OCI-LY1 (cell line): ENCODE data around the gene SPRTN.

Experiments used
- H2AFZ ChIP-seq: fragments of 200-600 bp; sonication (generic), shearing (Covaris generic); 2 replicates; pipeline ENCODE4 v1.6.0; 2014; ENCODE audit warnings: antibody characterized with exemption, mild to moderate bottlenecking, low read length
- H3F3A ChIP-seq: fragments of 200-600 bp; sonication (generic), shearing (Covaris generic); 2 replicates; pipeline ENCODE4 v1.6.0; 2014; ENCODE audit warnings: mild to moderate bottlenecking, antibody characterized with exemption, low read length, moderate library complexity; ENCODE audit not compliant: insufficient read depth
- H3K27ac ChIP-seq: fragments of 200-600 bp; sonication (generic); 2 replicates; pipeline ENCODE4 v1.5.1; 2014; ENCODE audit warnings: low read length, mixed run types, mild to moderate bottlenecking, low read depth; ENCODE audit not compliant: poor library complexity, severe bottlenecking
- H3K27me3 ChIP-seq: fragments of 200-600 bp; sonication (generic); 2 replicates; pipeline ENCODE4 v1.6.0; 2014; ENCODE audit warnings: antibody characterized with exemption, mild to moderate bottlenecking, low read length, moderate library complexity; ENCODE audit not compliant: insufficient read depth
- H3K36me3 ChIP-seq: fragments of 200-600 bp; sonication (generic); 2 replicates; pipeline ENCODE4 v1.6.1; 2014; ENCODE audit warnings: mild to moderate bottlenecking, antibody characterized with exemption, low read length, moderate library complexity, mixed read lengths; ENCODE audit not compliant: insufficient read depth
- H3K4me1 ChIP-seq: fragments of 200-600 bp; sonication (generic); 2 replicates; pipeline ENCODE4 v1.5.1; 2014; ENCODE audit warnings: mild to moderate bottlenecking, low read length, moderate library complexity; ENCODE audit not compliant: insufficient read depth, severe bottlenecking
- H3K4me2 ChIP-seq: fragments of 200-600 bp; sonication (generic), shearing (Covaris generic); 2 replicates; pipeline ENCODE4 v1.6.1; 2014; ENCODE audit warnings: low read length
- H3K4me3 ChIP-seq: fragments of 200-600 bp; sonication (generic); 2 replicates; pipeline ENCODE4 v1.5.1; 2014; ENCODE audit warnings: low read length, low read depth, mild to moderate bottlenecking, mixed read lengths; ENCODE audit not compliant: poor library complexity, severe bottlenecking
- H3K79me2 ChIP-seq: fragments of 200-600 bp; shearing (Covaris generic); 2 replicates; pipeline ENCODE4 v1.6.1; 2016; ENCODE audit warnings: mixed run types, low read length, mixed read lengths; ENCODE audit not compliant: insufficient read depth
- H3K9ac ChIP-seq: fragments of 200-600 bp; sonication (generic), shearing (Covaris generic); 2 replicates; pipeline ENCODE4 v1.6.1; 2014; ENCODE audit warnings: mild to moderate bottlenecking, low read length, mixed read lengths
- H3K9me2 ChIP-seq: fragments of 200-600 bp; sonication (generic), shearing (Covaris generic); 2 replicates; pipeline ENCODE4 v1.6.1; 2014; ENCODE audit warnings: low read depth, mild to moderate bottlenecking, low read length, mixed read lengths
- H3K9me3 ChIP-seq: fragments of 200-600 bp; shearing (Covaris generic); 2 replicates; pipeline ENCODE4 v1.6.1; 2014; ENCODE audit warnings: low read length, mixed read lengths
- H4K20me1 ChIP-seq: fragments of 200-600 bp; sonication (generic), shearing (Covaris generic); 2 replicates; pipeline ENCODE4 v1.6.0; 2016; ENCODE audit warnings: mild to moderate bottlenecking, low read length; ENCODE audit not compliant: insufficient read depth
- EZH2 ChIP-seq: fragments of 200-600 bp; sonication (generic), shearing (Covaris generic); IDR thresholded peaks from 2 replicates; pipeline ENCODE4 v1.8.0; 2017; ENCODE audit warnings: borderline replicate concordance, mixed run types, mild to moderate bottlenecking, antibody characterized with exemption, low read length, moderate library complexity, mixed read lengths
- TF ChIP-seq, protein P1 (sequence below): fragments of 200-600 bp; sonication (generic), shearing (Covaris generic); IDR thresholded peaks from 2 replicates; pipeline ENCODE4 v1.5.1; 2017; ENCODE audit warnings: mild to moderate bottlenecking, antibody characterized with exemption, low read length, moderate library complexity, mixed read lengths

SPRTN gene

GRCh38 chr1:231313661-231314060, 24.4 kb upstream of the SPRTN start:
- Histone ChIP-seq H3K36me3 (no peaks in the 10 kb centered on the region; the same call in 1 of the 2 replicates), H3F3A (no peaks in the 10 kb centered on the region), H3K9me2 (no peaks in the 10 kb centered on the region), H3K4me1 (no peaks in the 10 kb centered on the region), H3K9ac (no peak overlapping the region), H2AFZ (no peak overlapping the region), H3K27me3 (no peaks in the 10 kb centered on the region), H3K4me2 (no peak overlapping the region), H3K79me2 (no peaks in the 10 kb centered on the region), H3K27ac (no peak overlapping the region), H4K20me1 (no peaks in the 10 kb centered on the region), H3K4me3 (no peak overlapping the region), H3K9me3 (no peaks in the 10 kb centered on the region)
- TF ChIP-seq EZH2 = no peak
- TF ChIP-seq, protein P1, sequence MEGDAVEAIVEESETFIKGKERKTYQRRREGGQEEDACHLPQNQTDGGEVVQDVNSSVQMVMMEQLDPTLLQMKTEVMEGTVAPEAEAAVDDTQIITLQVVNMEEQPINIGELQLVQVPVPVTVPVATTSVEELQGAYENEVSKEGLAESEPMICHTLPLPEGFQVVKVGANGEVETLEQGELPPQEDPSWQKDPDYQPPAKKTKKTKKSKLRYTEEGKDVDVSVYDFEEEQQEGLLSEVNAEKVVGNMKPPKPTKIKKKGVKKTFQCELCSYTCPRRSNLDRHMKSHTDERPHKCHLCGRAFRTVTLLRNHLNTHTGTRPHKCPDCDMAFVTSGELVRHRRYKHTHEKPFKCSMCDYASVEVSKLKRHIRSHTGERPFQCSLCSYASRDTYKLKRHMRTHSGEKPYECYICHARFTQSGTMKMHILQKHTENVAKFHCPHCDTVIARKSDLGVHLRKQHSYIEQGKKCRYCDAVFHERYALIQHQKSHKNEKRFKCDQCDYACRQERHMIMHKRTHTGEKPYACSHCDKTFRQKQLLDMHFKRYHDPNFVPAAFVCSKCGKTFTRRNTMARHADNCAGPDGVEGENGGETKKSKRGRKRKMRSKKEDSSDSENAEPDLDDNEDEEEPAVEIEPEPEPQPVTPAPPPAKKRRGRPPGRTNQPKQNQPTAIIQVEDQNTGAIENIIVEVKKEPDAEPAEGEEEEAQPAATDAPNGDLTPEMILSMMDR = no peak

DNA sequence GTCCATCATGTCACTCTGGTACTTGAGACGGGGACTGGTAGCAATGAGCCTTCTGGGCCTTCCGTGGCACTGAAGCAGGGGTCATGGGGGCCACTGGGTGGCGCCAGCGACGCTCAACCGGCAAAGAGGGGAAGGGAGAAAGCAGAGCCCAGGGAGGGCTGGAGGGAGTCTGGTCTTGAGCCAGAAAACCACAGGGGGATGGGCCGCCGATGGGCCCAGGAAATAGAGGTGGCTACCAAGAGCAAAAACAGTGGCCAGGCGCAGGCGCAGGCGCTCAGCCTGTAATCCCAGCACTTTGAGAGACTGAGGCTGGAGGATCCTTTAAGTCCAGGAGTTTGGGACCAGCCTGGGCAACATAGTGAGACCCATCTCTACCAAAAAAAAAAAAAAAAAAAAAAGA, 22.2 kb upstream of the SPRTN start:
- Histone ChIP-seq H3K9me3 (no peaks in the 10 kb centered on the region), H3K36me3 (no peaks in the 10 kb centered on the region; the same call in 1 of the 2 replicates), H3K4me3 (no peak overlapping the region), H3K9me2 (no peaks in the 10 kb centered on the region), H3K4me1 (no peaks in the 10 kb centered on the region), H3K4me2 (no peak overlapping the region), H4K20me1 (no peaks in the 10 kb centered on the region), H3F3A (no peaks in the 10 kb centered on the region), H3K9ac (no peak overlapping the region), H3K27ac (no peak overlapping the region), H3K79me2 (no peaks in the 10 kb centered on the region), H2AFZ (no peak overlapping the region), H3K27me3 (no peaks in the 10 kb centered on the region)
- TF ChIP-seq, protein P1 = peak; percentile 79
- TF ChIP-seq EZH2 = no peak

DNA sequence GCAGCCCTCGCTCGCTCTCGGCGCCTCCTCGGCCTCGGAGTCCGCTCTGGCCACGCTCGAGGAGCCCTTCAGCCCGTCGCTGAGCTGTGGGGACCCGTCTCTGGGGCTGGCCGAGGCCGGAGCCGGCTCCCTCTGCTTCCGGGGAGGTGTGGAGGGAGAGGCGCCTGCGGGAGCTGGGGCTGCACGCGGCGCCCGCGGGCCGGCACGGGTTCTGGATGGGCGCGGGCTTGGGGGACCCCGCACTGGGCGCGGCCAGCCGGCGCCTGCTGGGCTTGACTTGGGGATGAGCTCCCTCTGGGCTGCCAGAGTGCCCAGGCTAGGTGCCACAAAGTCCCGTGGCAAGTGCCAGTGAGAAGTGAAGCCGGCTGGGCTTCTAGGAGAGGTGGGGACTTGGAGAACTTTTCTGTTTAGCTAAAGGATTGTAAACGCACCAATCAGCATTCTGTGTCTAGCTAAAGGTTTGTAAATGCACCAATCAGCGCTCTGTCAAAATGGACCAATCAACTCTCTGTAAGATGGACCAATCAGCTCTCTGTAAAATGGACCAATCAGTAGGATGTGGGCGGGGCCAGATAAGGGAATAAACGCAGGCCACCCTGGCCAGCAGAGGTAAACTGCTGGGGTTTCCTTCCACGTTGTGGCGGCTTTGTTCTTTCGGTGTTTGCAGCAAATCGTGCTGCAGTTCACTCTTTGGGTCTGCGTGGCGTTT, 20.6 kb upstream of the SPRTN start:
- no peak overlapping the region for H2AFZ ChIP-seq
- no peaks in the 10 kb centered on the region for H3F3A ChIP-seq
- no peaks in the 10 kb centered on the region for H3K79me2 ChIP-seq
- no peak overlapping the region for H3K9ac ChIP-seq
- no peaks in the 10 kb centered on the region for H3K36me3 ChIP-seq
- H3K4me1 ChIP-seq = no peaks in the 10 kb centered on the region
- no peak overlapping the region for H3K27ac ChIP-seq
- H4K20me1 ChIP-seq = no peaks in the 10 kb centered on the region
- H3K9me2 ChIP-seq = no peaks in the 10 kb centered on the region
- H3K4me3 ChIP-seq = no peak overlapping the region
- H3K27me3 ChIP-seq = no peaks in the 10 kb centered on the region
- TF ChIP-seq, protein P1 = no peak
- no peak for TF ChIP-seq EZH2
- H3K4me2 ChIP-seq = no peak overlapping the region
- H3K9me3 ChIP-seq = no peaks in the 10 kb centered on the region
